A549 (cell line): Measurements from ENCODE around the gene IKZF4. TPM values are rescaled to one million over a fixed set of nuclear protein-coding genes. Genes with fewer than 3 reads are reported as not detected.

ENCODE experiments used
- ATAC-seq, 2 experiments: fragments of 200-7000 bp in 1 of 2; fragments of >200 bp in 1 of 2; cut with Nextera tagmentation in 1 of 2; cut with Tn5 transposase in 1 of 2; 3 replicates each; pipeline versions ENCODE4 v1.8.0 to v1.9.1; 2018 to 2020; ENCODE audit warnings: mild to moderate bottlenecking in 1 of 2, moderate library complexity in 1 of 2
- CTCF ChIA-PET: fragments of 300-600 bp; sonication (Branson Sonifier 250); formaldehyde crosslinking; extraction: SDS; loops from one replicate; lab custom pipeline; 2021; ENCODE audit warnings: antibody characterized with exemption, inconsistent platforms; lab: Yijun Ruan, JAX
- POLR2A ChIA-PET: fragments of 350-600 bp; formaldehyde crosslinking; extraction: SDS; loops from one replicate; lab custom pipeline; 2021; ENCODE audit warnings: antibody characterized with exemption, inconsistent platforms; lab: Yijun Ruan, JAX
- DNase-seq, 2 experiments: peaks; one replicate each; pipeline versions ENCODE4 v3.0.0 to v3.0.0-alpha.2; 2011 to 2016; ENCODE audit warnings: low read depth in 1 of 2, low spot score in 1 of 2
- FAIRE-seq: peaks from 2 replicates; lab custom pipeline; 2011; peaks lifted over from hg19 to GRCh38; lab: Jason Lieb, UNC
- H3K27ac ChIP-seq, 2 experiments: fragments of >200 bp; sonication (Bioruptor Twin); formaldehyde crosslinking; 3 replicates each; pipeline ENCODE4 v1.5.1; 2016 to 2017
- H3K4me1 ChIP-seq: fragments of >200 bp; sonication (Bioruptor Twin); formaldehyde crosslinking; 3 replicates; pipeline ENCODE4 v1.6.1; 2016
- H3K4me2 ChIP-seq: fragments of >200 bp; sonication (Bioruptor Twin); formaldehyde crosslinking; 3 replicates; pipeline ENCODE4 v1.6.1; 2016
- H3K4me3 ChIP-seq: fragments of >200 bp; sonication (Bioruptor Twin); formaldehyde crosslinking; 3 replicates; pipeline ENCODE4 v1.5.1; 2016
- H3K9me3 ChIP-seq: fragments of >200 bp; sonication (Bioruptor Twin); formaldehyde crosslinking; 3 replicates; pipeline ENCODE4 v1.6.1; 2016
- ATOH8 ChIP-seq: fragments of 250-450 bp; sonication (Bioruptor Pico); IDR thresholded peaks from 2 replicates; pipeline ENCODE4 v1.5.0; 2020; ENCODE audit warnings: low read depth, mild to moderate bottlenecking, moderate library complexity
- BCL3 ChIP-seq: fragments of >200 bp; sonication (Bioruptor Twin); formaldehyde crosslinking; IDR thresholded peaks from 3 replicates; pipeline ENCODE4 v1.6.1; 2016
- CBX2 ChIP-seq: fragments of 200-600 bp; sonication (generic); IDR thresholded peaks from 2 replicates; pipeline ENCODE4 v1.6.1; 2016; ENCODE audit warnings: low read depth, mild to moderate bottlenecking, borderline replicate concordance
- CEBPB ChIP-seq, 2 experiments: fragments of >200 bp in 1 of 2; sonication (Bioruptor Twin) in 1 of 2; formaldehyde crosslinking in 1 of 2; IDR thresholded peaks; 2 replicates each; pipeline ENCODE4 v1.6.1; 2012 to 2016
- EHF ChIP-seq: fragments of 250-450 bp; sonication (Bioruptor Pico); IDR thresholded peaks from 2 replicates; pipeline ENCODE4 v1.5.0; 2020; ENCODE audit warnings: mild to moderate bottlenecking
- HDAC2 ChIP-seq: fragments of 200-600 bp; sonication (generic); IDR thresholded peaks from 2 replicates; pipeline ENCODE4 v1.6.1; 2016
- HES2 ChIP-seq: fragments of >200 bp; sonication (Bioruptor Twin); formaldehyde crosslinking; IDR thresholded peaks from 2 replicates; pipeline ENCODE4 v1.6.1; 2016
- HEYL ChIP-seq: fragments of 250-450 bp; sonication (Bioruptor Pico); IDR thresholded peaks from 2 replicates; pipeline ENCODE4 v1.8.0; 2021; ENCODE audit warnings: mild to moderate bottlenecking, moderate library complexity
- KDM1A ChIP-seq: fragments of 200-600 bp; sonication (generic); IDR thresholded peaks from 2 replicates; pipeline ENCODE4 v1.6.1; 2016; ENCODE audit warnings: low read depth, mild to moderate bottlenecking
- NFE2L2 ChIP-seq: fragments of 150-350 bp; conservative IDR thresholded peaks from 2 replicates; pipeline ENCODE4 v1.6.1; 2014; ENCODE audit warnings: low read length
- NPAS2 ChIP-seq: fragments of 250-450 bp; sonication (Bioruptor Pico); IDR thresholded peaks from 2 replicates; pipeline ENCODE4 v1.8.0; 2022; ENCODE audit warnings: mild to moderate bottlenecking, moderate library complexity, borderline replicate concordance
- PHF8 ChIP-seq: fragments of 200-600 bp; sonication (generic); IDR thresholded peaks from 2 replicates; pipeline ENCODE4 v1.6.1; 2016; ENCODE audit warnings: low read depth, mild to moderate bottlenecking, antibody characterized with exemption, moderate library complexity, borderline replicate concordance
- POLR2AphosphoS2 ChIP-seq: conservative IDR thresholded peaks from 2 replicates; pipeline ENCODE4 v1.6.1; 2012; ENCODE audit warnings: low read length, improper control_type of control experiment, inconsistent platforms
- RAD21 ChIP-seq, 2 experiments: fragments of >200 bp in 1 of 2; sonication (Bioruptor Twin) in 1 of 2; formaldehyde crosslinking in 1 of 2; IDR thresholded peaks in 1 of 2; conservative IDR thresholded peaks in 1 of 2; 2 replicates in 1 of 2; 3 replicates in 1 of 2; pipeline ENCODE4 v1.6.1; 2012 to 2018; ENCODE audit warnings: inconsistent platforms in 1 of 2
- RARB ChIP-seq: fragments of 250-450 bp; sonication (Bioruptor Pico); IDR thresholded peaks from 2 replicates; pipeline ENCODE4 v1.8.0; 2021; ENCODE audit warnings: mild to moderate bottlenecking, moderate library complexity
- RCOR1 ChIP-seq: fragments of 150-350 bp; IDR thresholded peaks from 2 replicates; pipeline ENCODE4 v1.6.1; 2014; ENCODE audit warnings: antibody characterized with exemption, low read length, low read depth
- RFX5 ChIP-seq: fragments of 450-650 bp; IDR thresholded peaks from 2 replicates; pipeline ENCODE4 v1.7.1; 2014; ENCODE audit warnings: antibody characterized with exemption, mild to moderate bottlenecking, moderate library complexity
- RNF2 ChIP-seq: fragments of 200-600 bp; sonication (generic); IDR thresholded peaks from 2 replicates; pipeline ENCODE4 v1.6.1; 2016; ENCODE audit warnings: low read depth, mild to moderate bottlenecking, antibody characterized with exemption, moderate library complexity, borderline replicate concordance
- SREBF2 ChIP-seq: fragments of 450-650 bp; IDR thresholded peaks from 2 replicates; pipeline ENCODE4 v1.6.1; 2014; ENCODE audit warnings: mild to moderate bottlenecking, moderate library complexity
- TP53 ChIP-seq: fragments of 250-450 bp; sonication (Bioruptor Pico); IDR thresholded peaks from 2 replicates; pipeline ENCODE4 v1.5.0; 2021; ENCODE audit warnings: mild to moderate bottlenecking, moderate library complexity
- USF2 ChIP-seq: fragments of 450-650 bp; IDR thresholded peaks from 2 replicates; pipeline ENCODE4 v1.6.1; 2014; ENCODE audit warnings: antibody characterized with exemption
- ZC3H11A ChIP-seq: fragments of 450-650 bp; IDR thresholded peaks from 2 replicates; pipeline ENCODE4 v1.6.1; 2014; ENCODE audit warnings: antibody characterized with exemption, mild to moderate bottlenecking
- ZSCAN20 ChIP-seq: fragments of 250-450 bp; sonication (Bioruptor Pico); IDR thresholded peaks from 2 replicates; pipeline ENCODE4 v1.8.0; 2022; ENCODE audit warnings: mild to moderate bottlenecking, moderate library complexity
- WGBS: methylation state at CpG from one replicate; pipeline ENCODE4 v1.1.6; 2017; ENCODE audit errors: missing lambda C conversion rate; 5-methylcytosine and 5-hydroxymethylcytosine counted together
- polyA plus RNA-seq, 4 experiments: library from polyadenylated mRNA; depleted of rRNA in 3 of 4; stranded (reverse); fragments of >200 nt; fragmentation: RNase III in 1 of 4; extraction: RNeasy Plus Mini Kit Qiagen cat#74134 plus additional on column Dnase treatment in 1 of 4; gene quantifications; 2 replicates in 3 of 4; 3 replicates in 1 of 4; pipeline ENCODE4 v1.2.3, GENCODE V29; 2011 to 2017

Gene IKZF4
- polyA plus RNA-seq, 2 of the 4 experiments (the other 2 are of a cell fraction) = 2.0 TPM

- Histone ChIP-seq H3K4me2 (no peak overlapping the region), H3K4me3 (no peak overlapping the region), H3K27ac (no peak overlapping the region), H3K9me3 (no peaks in the 10 kb centered on the region), H3K4me1 (no peaks in the 10 kb centered on the region)
- WGBS = 87% methylated on average over 3 of the region's 3 CpGs
- no peak for DNase-seq
- FAIRE-seq = no peak
- ChIA-PET POLR2A (interaction anchor here (0.7 to 1.3 kb wide), 2 partner anchors 16 to 114 kb away, joined by 4 to 13 read pairs; no protein-coding TSS in a partner anchor), CTCF (interaction anchor here (0.8 to 4.0 kb wide), 10 partner anchors 9 to 252 kb away, joined by 3 to 21 read pairs (median 4); partner anchors contain the start of gene RAB5B)
- TF ChIP-seq ZSCAN20 (CRISPR knock-in tag) (no peak), RCOR1 (no peak), HES2 (no peak)
- ATAC-seq = no peak
Measured at GRCh38 chr12:55991110-55991509, 29.7 kb upstream of the IKZF4 start.

GRCh38 chr12:55993230-55993853, 27.5 kb upstream of the IKZF4 start:
- CTCF ChIA-PET = interaction anchor here (0.6 to 4.1 kb wide), 6 partner anchors 9 to 67 kb away, joined by 3 to 40 read pairs (median 4); partner anchors contain the start of gene RAB5B

GRCh38 chr12:55995366-55995765, 25.5 kb upstream of the IKZF4 start:
- WGBS = 78% methylated on average over 8 of the region's 8 CpGs
- ATAC-seq = no peak
- POLR2A ChIA-PET = interaction anchor here (1.2 kb wide), 1 partner anchor 165 kb away, joined by 3 read pairs; no protein-coding TSS in a partner anchor

More at GRCh38 chr12:55993230-55993853, 27.5 kb upstream of the IKZF4 start:
- DNase-seq (no peak), FAIRE-seq (no peak), ATAC-seq (no peak)
- H3K4me3 ChIP-seq = no peak overlapping the region
- H3K4me2 ChIP-seq = no peak overlapping the region
- POLR2A ChIA-PET = no interaction called here
- H3K27ac ChIP-seq = no peak overlapping the region
- H3K4me1 ChIP-seq = peaks cover 6% of the 10 kb centered on the region; the same call in 1 of the 3 replicates
- no peak for TF ChIP-seq HES2
- TF ChIP-seq CBX2 = no peak
- no peak for TF ChIP-seq PHF8
- no peak for TF ChIP-seq TP53 (CRISPR knock-in tag)
- TF ChIP-seq KDM1A = no peak
- no peak for TF ChIP-seq NPAS2 (CRISPR knock-in tag)
- no peak for TF ChIP-seq HDAC2
- TF ChIP-seq POLR2AphosphoS2 = no peak
- TF ChIP-seq ZC3H11A = no peak
- no peak for TF ChIP-seq EHF
- TF ChIP-seq RCOR1 = no peak
- TF ChIP-seq HEYL = no peak
- no peak for TF ChIP-seq USF2
- H3K9me3 ChIP-seq = no peaks in the 10 kb centered on the region
- WGBS = 88% methylated on average over 4 of the region's 4 CpGs

More at GRCh38 chr12:55995366-55995765, 25.5 kb upstream of the IKZF4 start:
- CTCF ChIA-PET = interaction anchor here (0.5 to 6.1 kb wide), 38 partner anchors 9 to 308 kb away, joined by 3 to 96 read pairs (median 6); partner anchors contain the start of genes GDF11, IKZF4, RAB5B and SMARCC2
- Histone ChIP-seq H3K9me3 (no peaks in the 10 kb centered on the region), H3K27ac (no peak overlapping the region), H3K4me1 (peaks cover 6% of the 10 kb centered on the region; the same call in 1 of the 3 replicates), H3K4me2 (no peak overlapping the region), H3K4me3 (no peak overlapping the region)
- DNase-seq (no peak), FAIRE-seq (no peak)
- TF ChIP-seq HDAC2 (no peak), ZSCAN20 (CRISPR knock-in tag) (no peak), CEBPB (IDR thresholded peaks at IDR 0.05) (no peak), RAD21 (conservative IDR thresholded peaks at IDR 0.05 in 1 of 2, IDR thresholded peaks at IDR 0.05 in 1 of 2) (no peak), BCL3 (no peak), ATOH8 (CRISPR knock-in tag) (no peak), SREBF2 (no peak), RNF2 (no peak), EHF (no peak), RARB (CRISPR knock-in tag) (no peak), USF2 (no peak), RFX5 (no peak), NFE2L2 (no peak), PHF8 (no peak)
- TF ChIP-seq, all 56 proteins: peak for 0
